Frontal cortex (tissue), 4 donors: ENCODE data around the gene TMEM147. TPM values are rescaled to one million over a fixed set of nuclear protein-coding genes. Genes with fewer than 3 reads are reported as not detected.

Experiments used
- DNase-seq, 2 donors: peaks; one replicate each; pipeline ENCODE4 v3.0.0; 2012; ENCODE audit warnings: low spot score in 2 of 2
- FAIRE-seq: peaks from 2 replicates; lab custom pipeline; 2012; peaks lifted over from hg19 to GRCh38; lab: Jason Lieb, UNC
- total RNA-seq: library from RNA; depleted of rRNA; stranded (reverse); fragments of >200 nt; gene quantifications from one replicate; pipeline ENCODE4 v1.2.3, GENCODE V29; 2014
- donor health status: control.
- donor health status: control.
- donor health status: control.

TMEM147 gene
- total RNA-seq, 1 donor from 2014 or later, result 50.1 TPM

- DNase-seq, result no peak
- no peak for FAIRE-seq
Observed at GRCh38 chr19:35517342-35517741, 28.1 kb upstream of the TMEM147 start.

GRCh38 chr19:35518313-35518712 is 27.1 kb upstream of the TMEM147 start:
- no peak for DNase-seq
- FAIRE-seq, result no peak

GRCh38 chr19:35519291-35519690 is 26.1 kb upstream of the TMEM147 start:
- no peak for FAIRE-seq
- no peak for DNase-seq

- no peak for FAIRE-seq
- no peak for DNase-seq
Observed at GRCh38 chr19:35521124-35521743, 24.2 kb upstream of the TMEM147 start.

GRCh38 chr19:35522745-35523327 is 22.6 kb upstream of the TMEM147 start:
- DNase-seq (no peak), FAIRE-seq (no peak)

GRCh38 chr19:35524181-35524837 is 21.1 kb upstream of the TMEM147 start:
- no peak for FAIRE-seq
- no peak for DNase-seq

GRCh38 chr19:35525873-35526272 is 19.6 kb upstream of the TMEM147 start:
- FAIRE-seq, result no peak
- no peak for DNase-seq

- DNase-seq (no peak), FAIRE-seq (no peak)
Observed at GRCh38 chr19:35528218-35529038, 17.0 kb upstream of the TMEM147 start, which contains the start of gene SBSN. TSS of gene SBSN (minus strand) at chr19:35528311. CDS start at chr19:35528281, 30 bp downstream.

- FAIRE-seq (no peak), DNase-seq (no peak)
Observed at GRCh38 chr19:35529241-35530218, 15.9 kb upstream of the TMEM147 start.

GRCh38 chr19:35531291-35531690 is 14.1 kb upstream of the TMEM147 start:
- FAIRE-seq (no peak), DNase-seq (no peak)

GRCh38 chr19:35533201-35533821 is 12.1 kb upstream of the TMEM147 start, which contains the start of gene GAPDHS:
TSS of gene GAPDHS (plus strand) at chr19:35533456. CDS start at chr19:35533528, 72 bp downstream.
- no peak for FAIRE-seq
- DNase-seq, result no peak

- FAIRE-seq, result no peak
- DNase-seq, result no peak
Observed at GRCh38 chr19:35533822-35534392, 11.5 kb upstream of the TMEM147 start.

GRCh38 chr19:35534803-35535480 is 10.5 kb upstream of the TMEM147 start:
- DNase-seq (no peak), FAIRE-seq (no peak)

- no peak for FAIRE-seq
- DNase-seq, result no peak
Observed at GRCh38 chr19:35539314-35539713, 6.1 kb upstream of the TMEM147 start.

GRCh38 chr19:35539850-35540249 is 5.6 kb upstream of the TMEM147 start:
- FAIRE-seq (no peak), DNase-seq (no peak)

GRCh38 chr19:35540356-35540927 is 5.0 kb upstream of the TMEM147 start:
- FAIRE-seq (no peak), DNase-seq (no peak)

- DNase-seq (no peak), FAIRE-seq (no peak)
Observed at GRCh38 chr19:35542209-35542608, 3.2 kb upstream of the TMEM147 start.
